H1 (cell line): ENCODE data around the gene SAPCD1. TPM values are rescaled to one million over a fixed set of nuclear protein-coding genes. Genes with fewer than 3 reads are reported as not detected.

Experiments used
- ATF2 ChIP-seq: IDR thresholded peaks from 2 replicates; pipeline ENCODE4 v1.6.1; 2012; ENCODE audit warnings: low read length, inconsistent platforms
- CHD7 ChIP-seq: fragments of 300-600 bp; sonication (generic); IDR thresholded peaks from 2 replicates; pipeline ENCODE4 v1.7.1; 2012; ENCODE audit warnings: low read length, moderate library complexity, mild to moderate bottlenecking, inconsistent platforms; ENCODE audit not compliant: insufficient replicate concordance
- POU5F1 ChIP-seq: IDR thresholded peaks from 2 replicates; pipeline ENCODE4 v1.6.1; 2011; ENCODE audit warnings: low read depth, mild to moderate bottlenecking, low read length, moderate library complexity
- RXRA ChIP-seq: IDR thresholded peaks from 2 replicates; pipeline ENCODE4 v1.6.1; 2011; ENCODE audit warnings: low read depth, mild to moderate bottlenecking, low read length, moderate library complexity; ENCODE audit not compliant: insufficient read depth
- SP2 ChIP-seq: IDR thresholded peaks from 2 replicates; pipeline ENCODE4 v1.6.1; 2012; ENCODE audit warnings: mild to moderate bottlenecking, low read length, inconsistent platforms
- SRF ChIP-seq: IDR thresholded peaks from 2 replicates; pipeline ENCODE4 v1.6.1; 2011; ENCODE audit warnings: mild to moderate bottlenecking, low read depth, low read length, moderate library complexity
- polyA plus RNA-seq, 7 experiments: library from polyadenylated mRNA; depleted of rRNA in 3 of 7; stranded (reverse) in 5 of 7; unstranded in 2 of 7; fragments of >200 nt in 5 of 7; fragments of 200-250 nt in 2 of 7; gene quantifications; 1 replicate in 5 of 7; 2 replicates in 1 of 7; 4 replicates in 1 of 7; pipeline versions ENCODE4 v1.2.1 to v1.2.3, GENCODE V29; 2011 to 2013; ENCODE audit warnings: missing spikeins in 2 of 7, mixed read lengths in 2 of 7
- total RNA-seq: library from RNA; stranded (reverse); fragmentation: NEBNext Ultra II Directional; extraction: Animal tissue kit (Norgen Biotek cat#: 25700); gene quantifications from 2 replicates; pipeline ENCODE4 v1.2.1, GENCODE V29; 2021

SAPCD1 gene
- total and polyA plus RNA-seq, 2 of the 8 experiments (the other 6 are each of a cell fraction or from before 2014, with no cell fraction given) = 3.1 to 5.9 TPM

GRCh38 chr6:31723245-31723979, 39.0 kb upstream of the SAPCD1 start, which contains the start of gene MPIG6B (continued):
- TF ChIP-seq SRF (no peak), POU5F1 (no peak), RXRA (no peak), ATF2 (no peak), CHD7 (no peak), SP2 (no peak)
